ENCODE results near the gene CYSTM1.

CYSTM1 gene

GRCh38 chr5:140151144-140152021 is 23.6 kb upstream of the CYSTM1 start:
- Histone ChIP-seq H3K27me3 (ENCODE audit: insufficient read depth, low read length) (no peaks in the 10 kb centered on the region), H3K27ac (ENCODE audit: low read depth, low read length, poor library complexity, severe bottlenecking) (no peak overlapping the region), H3K36me3 (ENCODE audit: insufficient read depth, low read length) (no peaks in the 10 kb centered on the region), H3K9me2 (ENCODE audit: low read depth, low read length) (no peaks in the 10 kb centered on the region), H3K4me1 (ENCODE audit: insufficient read depth, low read length, severe bottlenecking) (no peaks in the 10 kb centered on the region), H3F3A (ENCODE audit: insufficient read depth, low read length) (no peaks in the 10 kb centered on the region), H3K79me2 (ENCODE audit: insufficient read depth, low read length) (no peaks in the 10 kb centered on the region), H3K9ac (ENCODE audit: low read length) (no peak overlapping the region), H3K4me2 (ENCODE audit: low read length) (no peak overlapping the region), H3K9me3 (ENCODE audit: low read length) (no peaks in the 10 kb centered on the region), H4K20me1 (ENCODE audit: insufficient read depth, low read length) (no peaks in the 10 kb centered on the region), H3K4me3 (ENCODE audit: low read depth, low read length, poor library complexity, severe bottlenecking) (no peak overlapping the region), H2AFZ (ENCODE audit: low read length) (no peak overlapping the region)
- TF ChIP-seq EZH2 (IDR thresholded peaks at IDR 0.05; ENCODE audit: borderline replicate concordance, low read length) = no peak
- TF ChIP-seq, protein P1, sequence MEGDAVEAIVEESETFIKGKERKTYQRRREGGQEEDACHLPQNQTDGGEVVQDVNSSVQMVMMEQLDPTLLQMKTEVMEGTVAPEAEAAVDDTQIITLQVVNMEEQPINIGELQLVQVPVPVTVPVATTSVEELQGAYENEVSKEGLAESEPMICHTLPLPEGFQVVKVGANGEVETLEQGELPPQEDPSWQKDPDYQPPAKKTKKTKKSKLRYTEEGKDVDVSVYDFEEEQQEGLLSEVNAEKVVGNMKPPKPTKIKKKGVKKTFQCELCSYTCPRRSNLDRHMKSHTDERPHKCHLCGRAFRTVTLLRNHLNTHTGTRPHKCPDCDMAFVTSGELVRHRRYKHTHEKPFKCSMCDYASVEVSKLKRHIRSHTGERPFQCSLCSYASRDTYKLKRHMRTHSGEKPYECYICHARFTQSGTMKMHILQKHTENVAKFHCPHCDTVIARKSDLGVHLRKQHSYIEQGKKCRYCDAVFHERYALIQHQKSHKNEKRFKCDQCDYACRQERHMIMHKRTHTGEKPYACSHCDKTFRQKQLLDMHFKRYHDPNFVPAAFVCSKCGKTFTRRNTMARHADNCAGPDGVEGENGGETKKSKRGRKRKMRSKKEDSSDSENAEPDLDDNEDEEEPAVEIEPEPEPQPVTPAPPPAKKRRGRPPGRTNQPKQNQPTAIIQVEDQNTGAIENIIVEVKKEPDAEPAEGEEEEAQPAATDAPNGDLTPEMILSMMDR (IDR thresholded peaks at IDR 0.05; ENCODE audit: low read length) = no peak

DNA sequence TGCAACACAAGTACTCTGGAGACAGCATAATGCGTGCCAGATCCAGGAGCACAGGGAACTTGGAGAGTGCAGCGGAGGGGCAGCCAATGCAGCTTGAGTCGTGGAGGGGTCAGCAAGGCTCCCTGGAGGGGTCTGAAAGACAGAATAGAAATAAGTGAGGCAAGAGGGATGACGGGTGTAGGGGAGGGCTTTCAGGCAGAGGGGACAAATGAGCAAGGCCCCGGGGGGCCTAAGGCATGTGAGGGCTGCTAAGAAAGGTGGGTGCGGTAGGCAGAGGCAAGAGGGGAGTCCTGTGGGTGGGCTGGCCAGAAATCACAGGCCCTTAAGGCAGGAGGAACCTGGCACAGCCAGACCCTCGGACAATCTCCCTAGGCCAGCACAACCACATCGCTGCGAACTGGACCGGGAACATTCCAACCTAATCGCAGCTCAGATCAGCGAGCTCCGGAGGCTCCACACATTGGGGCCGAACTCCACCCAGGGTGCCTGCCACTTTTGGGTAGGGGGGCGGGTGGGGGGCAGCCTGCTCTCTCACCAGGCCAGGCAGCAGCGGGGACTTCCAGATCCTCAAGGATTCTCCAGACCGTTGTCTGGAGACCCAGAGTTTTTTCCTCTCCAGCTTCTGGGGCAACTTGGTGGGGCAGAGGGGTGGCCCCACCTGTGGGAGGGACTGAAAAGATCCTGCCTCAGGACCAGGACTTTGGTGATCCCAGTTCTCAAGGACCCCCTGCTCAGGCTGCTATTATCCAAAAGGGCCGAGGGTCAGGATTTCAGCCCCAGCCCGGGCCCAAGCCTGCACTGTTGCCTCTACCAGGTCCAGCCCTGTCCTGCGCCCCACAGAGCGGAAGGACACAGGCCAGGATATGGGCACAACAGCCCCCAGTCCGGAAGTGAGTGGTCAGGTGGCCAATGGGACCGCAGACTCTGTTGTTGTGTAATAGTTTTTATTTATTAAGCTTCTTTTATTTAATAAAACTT is 22.7 kb upstream of the CYSTM1 start:
- H3K79me2 ChIP-seq (ENCODE audit: insufficient read depth, low read length) = no peaks in the 10 kb centered on the region
- peaks cover 4% of the 10 kb centered on the region for H3K4me1 ChIP-seq (ENCODE audit: insufficient read depth, low read length, severe bottlenecking)
- no peaks in the 10 kb centered on the region for H3K27me3 ChIP-seq (ENCODE audit: insufficient read depth, low read length)
- H3K36me3 ChIP-seq (ENCODE audit: insufficient read depth, low read length) = no peaks in the 10 kb centered on the region
- H3K9me3 ChIP-seq (ENCODE audit: low read length) = no peaks in the 10 kb centered on the region
- H3K27ac ChIP-seq (ENCODE audit: low read depth, low read length, poor library complexity, severe bottlenecking) = no peak overlapping the region
- TF ChIP-seq, protein P1 (IDR thresholded peaks at IDR 0.05; ENCODE audit: low read length) = no peak
- TF ChIP-seq EZH2 (IDR thresholded peaks at IDR 0.05; ENCODE audit: borderline replicate concordance, low read length) = no peak
- H3K4me2 ChIP-seq (ENCODE audit: low read length) = no peak overlapping the region
- H3K9me2 ChIP-seq (ENCODE audit: low read depth, low read length) = no peaks in the 10 kb centered on the region
- no peak overlapping the region for H3K4me3 ChIP-seq (ENCODE audit: low read depth, low read length, poor library complexity, severe bottlenecking)
- H3K9ac ChIP-seq (ENCODE audit: low read length) = no peak overlapping the region
- H3F3A ChIP-seq (ENCODE audit: insufficient read depth, low read length) = no peaks in the 10 kb centered on the region
- no peak overlapping the region for H2AFZ ChIP-seq (ENCODE audit: low read length)
- no peaks in the 10 kb centered on the region for H4K20me1 ChIP-seq (ENCODE audit: insufficient read depth, low read length)

DNA sequence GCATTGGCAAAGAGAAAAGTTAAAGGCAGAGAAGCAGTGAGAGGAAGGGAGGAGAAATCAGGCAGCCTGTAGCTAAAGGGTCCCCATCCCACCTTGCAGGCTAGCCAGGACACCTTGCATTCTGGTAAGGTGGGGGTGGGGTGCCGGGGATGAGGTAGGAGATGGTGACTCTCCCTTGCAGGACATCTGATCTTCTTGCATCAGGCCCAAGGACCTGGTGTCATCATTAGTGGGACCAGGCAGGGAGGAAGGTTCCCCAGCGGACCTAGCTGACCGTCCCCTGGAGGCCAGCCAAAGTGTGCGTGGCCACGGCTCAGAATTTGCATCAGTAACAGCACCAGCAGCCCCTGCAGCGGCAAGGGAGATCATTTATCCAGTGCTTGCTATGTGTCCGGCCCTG is 21.7 kb upstream of the CYSTM1 start:
- no peak overlapping the region for H3K27ac ChIP-seq (ENCODE audit: low read depth, low read length, poor library complexity, severe bottlenecking)
- no peaks in the 10 kb centered on the region for H4K20me1 ChIP-seq (ENCODE audit: insufficient read depth, low read length)
- no peak overlapping the region for H3K9ac ChIP-seq (ENCODE audit: low read length)
- TF ChIP-seq EZH2 (IDR thresholded peaks at IDR 0.05; ENCODE audit: borderline replicate concordance, low read length) = no peak
- TF ChIP-seq, protein P1 (IDR thresholded peaks at IDR 0.05; ENCODE audit: low read length) = no peak
- H2AFZ ChIP-seq (ENCODE audit: low read length) = no peak overlapping the region
- H3K4me1 ChIP-seq (ENCODE audit: insufficient read depth, low read length, severe bottlenecking) = peaks cover 4% of the 10 kb centered on the region
- no peaks in the 10 kb centered on the region for H3K9me3 ChIP-seq (ENCODE audit: low read length)
- H3K4me3 ChIP-seq (ENCODE audit: low read depth, low read length, poor library complexity, severe bottlenecking) = no peak overlapping the region
- H3F3A ChIP-seq (ENCODE audit: insufficient read depth, low read length) = no peaks in the 10 kb centered on the region
- no peak overlapping the region for H3K4me2 ChIP-seq (ENCODE audit: low read length)
- no peaks in the 10 kb centered on the region for H3K79me2 ChIP-seq (ENCODE audit: insufficient read depth, low read length)
- H3K36me3 ChIP-seq (ENCODE audit: insufficient read depth, low read length) = no peaks in the 10 kb centered on the region
- H3K9me2 ChIP-seq (ENCODE audit: low read depth, low read length) = no peaks in the 10 kb centered on the region
- H3K27me3 ChIP-seq (ENCODE audit: insufficient read depth, low read length) = no peaks in the 10 kb centered on the region

All from OCI-LY1 (cell line).